Activated CD8-positive, alpha-beta T cell treated with anti-CD3 and anti-CD28 coated beads for 36 hours (primary cell): ENCODE measurements around the gene KRABD2.
"Not testable (repeated sequence)": the region's sequence is repeated elsewhere in the genome, so short reads cannot be mapped to it uniquely, and the experiment has no call there.

ENCODE experiments used
- ATAC-seq: fragments of 200-7000 bp; cut with Tn5 transposase; one replicate; pipeline ENCODE4 v1.10.0; 2021; ENCODE audit warnings: mild to moderate bottlenecking, moderate library complexity
- CTCF ChIA-PET: fragments of 350-600 bp; sonication (Branson Sonifier 250); formaldehyde crosslinking; loops from one replicate; lab custom pipeline; 2021; ENCODE audit warnings: antibody characterized with exemption; lab: Charles Lee
- POLR2A ChIA-PET: fragments of 350-600 bp; sonication (Branson Sonifier 250); formaldehyde crosslinking; loops from one replicate; lab custom pipeline; 2021; ENCODE audit warnings: antibody characterized with exemption; lab: Charles Lee
- DNase-seq: peaks from one replicate; pipeline ENCODE4 v3.0.0-alpha.2; 2020
- H3K27ac Mint-ChIP-seq: one replicate; pipeline ENCODE4 v1.8.0; 2021; ENCODE audit warnings: mild to moderate bottlenecking, mixed read lengths
- H3K27me3 Mint-ChIP-seq: one replicate; pipeline ENCODE4 v1.8.0; 2021; ENCODE audit warnings: mixed read lengths
- H3K36me3 Mint-ChIP-seq: one replicate; pipeline ENCODE4 v1.8.0; 2021; ENCODE audit warnings: low read depth, mixed read lengths
- H3K4me1 Mint-ChIP-seq: one replicate; pipeline ENCODE4 v1.8.0; 2021; ENCODE audit warnings: low read depth, mixed read lengths
- H3K4me3 Mint-ChIP-seq: one replicate; pipeline ENCODE4 v1.8.0; 2021; ENCODE audit warnings: mild to moderate bottlenecking, moderate library complexity, mixed read lengths
- H3K9me3 Mint-ChIP-seq: one replicate; pipeline ENCODE4 v1.8.0; 2021; ENCODE audit warnings: mixed read lengths
- CTCF ChIP-seq: fragments of 200-600 bp; IDR thresholded peaks from one replicate; pipeline ENCODE4 v1.8.0; 2022; ENCODE audit warnings: antibody characterized with exemption, mild to moderate bottlenecking
- intact Hi-C: fragments of 100-400 bp; cut with micrococcal nuclease; formaldehyde crosslinking; loops from one replicate; pipeline ENCODE4 v1.10.0; 2022

Gene KRABD2

GRCh38 chr17:8405499-8406016 lies 29.1 kb upstream of the KRABD2 start:
- no peaks in the 10 kb centered on the region for H3K36me3 Mint-ChIP-seq
- ChIA-PET POLR2A (no interaction called here), CTCF (no interaction called here)
- no peak for ATAC-seq
- H3K27ac Mint-ChIP-seq = no peak overlapping the region
- no peak for TF ChIP-seq CTCF
- H3K27me3 Mint-ChIP-seq = peaks cover 21% of the 10 kb centered on the region
- no peaks in the 10 kb centered on the region for H3K9me3 Mint-ChIP-seq
- intact Hi-C loops = no loop called here
- no peak for DNase-seq
- H3K4me3 Mint-ChIP-seq = no peak overlapping the region
- H3K4me1 Mint-ChIP-seq = peaks cover 6% of the 10 kb centered on the region

DNA sequence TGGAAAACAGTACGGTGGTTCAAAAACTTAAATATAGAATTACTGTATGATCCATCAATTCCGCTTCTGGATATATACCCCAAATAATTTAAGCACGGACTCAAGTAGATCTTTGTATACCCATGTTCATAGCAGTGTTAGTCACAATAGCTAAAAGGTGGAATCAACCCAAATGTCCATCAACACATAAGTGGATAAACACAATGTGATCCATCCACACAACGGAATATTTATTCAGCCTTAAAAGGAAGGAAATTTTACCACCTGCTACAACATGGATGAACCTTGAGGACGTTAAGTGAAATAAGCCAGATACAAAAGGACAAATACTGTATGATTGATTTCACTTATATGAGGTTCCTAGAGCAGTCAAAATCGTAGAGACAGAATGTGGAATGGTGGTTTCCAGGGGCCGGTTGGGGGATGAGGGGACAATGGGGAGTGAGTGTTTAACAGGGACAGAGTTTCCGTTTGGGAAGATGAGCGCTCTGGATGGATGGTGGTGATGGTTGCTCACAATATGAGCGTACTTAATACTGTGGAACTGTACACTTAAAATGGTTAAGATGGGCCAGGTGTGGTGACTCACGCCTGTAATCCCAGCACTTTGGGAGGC lies 26.5 kb upstream of the KRABD2 start:
- Mint-ChIP-seq H3K27me3 (peaks cover 17% of the 10 kb centered on the region), H3K36me3 (no peaks in the 10 kb centered on the region), H3K4me1 (no peaks in the 10 kb centered on the region), H3K4me3 (no peak overlapping the region), H3K27ac (no peak overlapping the region), H3K9me3 (no peaks in the 10 kb centered on the region)
- no peak for DNase-seq
- POLR2A ChIA-PET = no interaction called here
- CTCF ChIA-PET = no interaction called here
- intact Hi-C loops = no loop called here
- TF ChIP-seq CTCF = no peak
- no peak for ATAC-seq

DNA sequence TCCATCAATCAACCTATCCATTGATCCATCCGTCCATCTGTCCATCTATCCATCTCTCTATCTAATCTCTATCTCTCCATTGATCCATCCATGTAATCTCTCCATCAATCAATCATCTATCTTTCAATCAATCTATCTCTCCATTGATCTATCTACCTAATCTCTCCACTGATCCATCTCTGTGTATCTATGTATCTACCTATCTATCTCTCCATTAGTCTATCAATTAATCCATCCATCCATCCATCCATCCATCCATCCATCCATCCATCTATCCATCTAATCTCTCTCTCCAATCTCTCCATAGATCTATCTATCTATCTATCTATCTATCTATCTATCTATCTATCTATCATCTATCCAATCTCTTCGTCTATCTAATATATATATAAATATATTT lies 24.6 kb upstream of the KRABD2 start:
- no peaks in the 10 kb centered on the region for H3K36me3 Mint-ChIP-seq
- H3K9me3 Mint-ChIP-seq = no peaks in the 10 kb centered on the region
- no peak for TF ChIP-seq CTCF
- DNase-seq (no peak), ATAC-seq (no peak)
- ChIA-PET CTCF (interaction anchor here (1.0 to 1.1 kb wide), 2 partner anchors 9 kb away, joined by 4 read pairs; no protein-coding TSS in a partner anchor), POLR2A (no interaction called here)
- peaks cover 18% of the 10 kb centered on the region for H3K27me3 Mint-ChIP-seq
- no peaks in the 10 kb centered on the region for H3K4me1 Mint-ChIP-seq
- H3K4me3 Mint-ChIP-seq = no peak overlapping the region
- intact Hi-C loops = no loop called here
- H3K27ac Mint-ChIP-seq = no peak overlapping the region

DNA sequence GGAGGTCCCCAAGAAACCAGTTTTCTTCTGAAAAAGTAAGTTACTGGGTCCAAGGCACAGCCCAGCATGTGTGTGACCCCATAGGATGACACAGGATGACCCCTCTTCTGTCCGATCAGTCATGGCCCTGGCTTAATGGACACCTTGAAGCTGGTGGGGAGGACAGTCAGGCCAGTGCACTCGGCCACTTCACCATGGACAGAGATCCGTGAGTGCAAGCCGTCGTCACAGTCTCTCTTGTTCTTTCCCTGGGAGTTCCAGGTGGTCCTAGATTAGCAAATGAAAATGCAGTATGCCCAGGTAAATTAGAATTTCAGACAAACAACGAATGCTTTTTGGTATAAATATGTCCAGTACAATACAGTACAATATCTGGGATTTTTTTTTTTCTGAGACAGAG lies 22.5 kb upstream of the KRABD2 start:
- no peak overlapping the region for H3K4me3 Mint-ChIP-seq
- H3K27ac Mint-ChIP-seq = no peak overlapping the region
- peaks cover 2% of the 10 kb centered on the region for H3K4me1 Mint-ChIP-seq
- ChIA-PET POLR2A (interaction anchor here (0.6 to 2.2 kb wide), 2 partner anchors 17 to 1268 kb away, joined by 3 to 5 read pairs; no protein-coding TSS in a partner anchor), CTCF (interaction anchor here (6.4 kb wide), 1 partner anchor 11 kb away, joined by 33 read pairs; no protein-coding TSS in a partner anchor)
- no peak for TF ChIP-seq CTCF
- no peak for DNase-seq
- H3K27me3 Mint-ChIP-seq = peaks cover 18% of the 10 kb centered on the region
- ATAC-seq = no peak
- no peaks in the 10 kb centered on the region for H3K36me3 Mint-ChIP-seq
- intact Hi-C loops = no loop called here
- no peaks in the 10 kb centered on the region for H3K9me3 Mint-ChIP-seq

DNA sequence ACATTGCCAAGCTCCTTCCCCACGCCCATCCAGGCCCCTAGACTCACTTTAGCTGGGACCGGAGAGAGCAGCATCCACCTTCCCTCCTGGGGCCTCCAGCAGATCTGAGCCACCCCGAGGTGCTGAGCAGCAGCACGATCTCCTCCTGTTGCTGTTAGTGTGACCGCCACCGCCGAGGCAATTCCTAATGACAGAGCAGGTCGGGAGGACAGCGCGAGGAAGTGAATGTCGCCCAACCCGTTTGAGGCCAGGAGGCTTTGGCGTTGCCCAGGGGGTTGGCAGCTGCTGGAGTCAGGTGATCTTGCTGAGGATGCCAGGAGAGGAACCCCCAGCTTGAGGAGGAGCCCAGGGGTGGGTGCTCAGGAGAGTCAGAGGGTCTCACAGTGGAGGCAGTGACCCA lies 21.1 kb upstream of the KRABD2 start, which contains the start of gene RNF222:
Gene RNF222 (minus strand): TSS at position 192 of the 400 bp plus-strand sequence. CDS start 4,366 bp downstream, outside the sequence.
- no peak for TF ChIP-seq CTCF
- ChIA-PET POLR2A (interaction anchor here (2.2 kb wide), 1 partner anchor 15 kb away, joined by 5 read pairs; no protein-coding TSS in a partner anchor), CTCF (interaction anchor here (1.1 to 6.4 kb wide), 2 partner anchors 13 to 39 kb away, joined by 3 to 33 read pairs; no protein-coding TSS in a partner anchor)
- Mint-ChIP-seq H3K9me3 (no peaks in the 10 kb centered on the region), H3K27me3 (peaks cover 18% of the 10 kb centered on the region), H3K4me3 (no peak within 1 kb of the TSS), H3K36me3 (no peaks in the 10 kb centered on the region), H3K4me1 (peaks cover 9% of the 10 kb centered on the region), H3K27ac (no peak within 1 kb of the TSS)
- intact Hi-C loops = no loop called here
- ATAC-seq (no peak), DNase-seq (no peak)

DNA sequence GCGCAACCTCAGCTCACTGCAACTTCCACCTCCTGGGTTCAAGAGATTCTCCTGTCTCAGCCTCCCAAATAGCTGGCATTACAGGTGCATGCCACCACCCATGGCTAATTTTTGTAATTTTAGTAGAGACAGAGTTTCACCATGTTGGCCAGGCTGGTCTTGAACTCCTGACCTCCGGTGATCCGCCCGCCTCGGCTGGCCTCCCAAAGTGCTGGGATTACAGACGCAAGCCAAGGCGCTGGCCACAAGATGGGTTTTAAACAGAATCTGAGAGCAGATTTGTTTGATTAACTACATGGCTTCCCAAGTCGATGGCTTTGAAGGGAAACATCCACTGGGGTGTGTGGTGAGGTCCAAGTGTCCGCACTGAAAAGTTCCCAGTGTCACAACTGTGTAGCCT lies 18.0 kb upstream of the KRABD2 start:
- intact Hi-C loops, H3K27ac Mint-ChIP-seq: not testable (repeated sequence)

More for the DNA sequence above, 18.0 kb upstream of the KRABD2 start:
- H3K27me3 Mint-ChIP-seq, DNase-seq, H3K4me1 Mint-ChIP-seq, H3K9me3 Mint-ChIP-seq, H3K4me3 Mint-ChIP-seq, ATAC-seq, H3K36me3 Mint-ChIP-seq: not testable (repeated sequence)
- POLR2A ChIA-PET = interaction anchor here (0.6 to 1.2 kb wide), 3 partner anchors 10 to 619 kb away, joined by 3 to 7 read pairs (median 4); no protein-coding TSS in a partner anchor
- CTCF ChIA-PET = interaction anchor here (1.1 to 6.4 kb wide), 4 partner anchors 11 to 391 kb away, joined by 3 to 33 read pairs (median 4); no protein-coding TSS in a partner anchor
